Activated T-cell treated with anti-CD3 and anti-CD28 coated beads for 1 hour (primary cell): ENCODE data around the gene ESX1.
"Not testable (repeated sequence)": the region's sequence is repeated elsewhere in the genome, so short reads cannot be mapped to it uniquely, and the experiment has no call there.

Experiments used
- DNase-seq: peaks from one replicate; pipeline ENCODE4 v3.0.0-alpha.2; 2020; ENCODE audit warnings: low read depth

The ESX1 gene

GRCh38 chrX:104254442-104255115, at the start of gene ESX1:
TSS of gene ESX1 (minus strand) at chrX:104254933. CDS start at chrX:104254849, 84 bp downstream.
- DNase-seq, result no peak

- DNase-seq, result no peak
These were observed 40.9 kb upstream of the ESX1 start for GRCh38 chrX:104295636-104296035.

GRCh38 chrX:104288961-104289360, 34.2 kb upstream of the ESX1 start:
- DNase-seq, result no peak

GRCh38 chrX:104288269-104288668, 33.5 kb upstream of the ESX1 start:
- DNase-seq, result no peak

GRCh38 chrX:104285201-104285600, 30.5 kb upstream of the ESX1 start:
- DNase-seq, result no peak

GRCh38 chrX:104284507-104284906, 29.8 kb upstream of the ESX1 start:
- no peak for DNase-seq

- no peak for DNase-seq
These were observed 27.5 kb upstream of the ESX1 start for GRCh38 chrX:104282166-104282725.

GRCh38 chrX:104281564-104281963, 26.8 kb upstream of the ESX1 start:
- no peak for DNase-seq

- DNase-seq, result no peak
These were observed 25.9 kb upstream of the ESX1 start for GRCh38 chrX:104280609-104281008.

GRCh38 chrX:104270916-104271512, 16.3 kb upstream of the ESX1 start:
- no peak for DNase-seq

- no peak for DNase-seq
These were observed 15.5 kb upstream of the ESX1 start for GRCh38 chrX:104270212-104270611.

GRCh38 chrX:104255465-104255864, 732 bp upstream of the ESX1 start:
- DNase-seq, result no peak

GRCh38 chrX:104253567-104254441, 929 bp downstream of the ESX1 start:
- DNase-seq, result no peak

GRCh38 chrX:104250470-104250869, 4.3 kb downstream of the ESX1 start:
- DNase-seq, result no peak

- DNase-seq, result not testable (repeated sequence)
These were observed 24.7 kb downstream of the ESX1 start for GRCh38 chrX:104230060-104230459.

- no peak for DNase-seq
These were observed 43.5 kb downstream of the ESX1 start for GRCh38 chrX:104211187-104211586.

GRCh38 chrX:104205548-104205947, 49.2 kb downstream of the ESX1 start:
- DNase-seq, result no peak
